Fibroblast of skin of right quadriceps (primary cell): ENCODE results near the gene KIF20A.
A peak's percentile ranks its signal among the peaks of the same experiment; 100 is the strongest.
"Not testable (repeated sequence)": the region's sequence is repeated elsewhere in the genome, so short reads cannot be mapped to it uniquely, and the experiment has no call there.

Source experiments
- DNase-seq: peaks from one replicate; pipeline ENCODE4 v3.0.0-alpha.2; 2013

The KIF20A gene

GRCh38 chr5:138178516-138179276 is at the start of gene KIF20A, which contains the start of gene BRD8:
Gene KIF20A, plus strand, starts transcription at chr5:138179112. Its CDS starts 569 bp downstream, at chr5:138179681.
Gene BRD8, minus strand, starts transcription at chr5:138178630. Its CDS starts 16 bp downstream, at chr5:138178614.
- peak; percentile 97 for DNase-seq

GRCh38 chr5:138129347-138129746 is 49.6 kb upstream of the KIF20A start:
- no peak for DNase-seq

- no peak for DNase-seq
Observed at GRCh38 chr5:138132543-138132942, 46.4 kb upstream of the KIF20A start.

- peak; percentile 36 for DNase-seq
Observed at GRCh38 chr5:138138949-138139780, 39.7 kb upstream of the KIF20A start, which contains the start of gene NME5. Gene NME5, minus strand, starts transcription at chr5:138139428. Its CDS starts 648 bp downstream, at chr5:138138780.

GRCh38 chr5:138139781-138140090 is 39.2 kb upstream of the KIF20A start:
- no peak for DNase-seq

- no peak for DNase-seq
Observed at GRCh38 chr5:138140268-138140667, 38.6 kb upstream of the KIF20A start.

- no peak for DNase-seq
Observed at GRCh38 chr5:138141734-138142133, 37.2 kb upstream of the KIF20A start.

GRCh38 chr5:138143578-138143977 is 35.3 kb upstream of the KIF20A start:
- DNase-seq, result not testable (repeated sequence)

- peak; percentile 66 for DNase-seq
Observed at GRCh38 chr5:138148811-138149210, 30.1 kb upstream of the KIF20A start.

GRCh38 chr5:138149530-138149929 is 29.4 kb upstream of the KIF20A start:
- DNase-seq, result peak; percentile 43

GRCh38 chr5:138155977-138156376 is 22.9 kb upstream of the KIF20A start:
- DNase-seq, result not testable (repeated sequence)

- DNase-seq, result no peak
Observed at GRCh38 chr5:138157626-138158025, 21.3 kb upstream of the KIF20A start.

GRCh38 chr5:138159666-138160065 is 19.2 kb upstream of the KIF20A start:
- DNase-seq, result no peak

GRCh38 chr5:138160706-138161105 is 18.2 kb upstream of the KIF20A start:
- no peak for DNase-seq

- no peak for DNase-seq
Observed at GRCh38 chr5:138163721-138164120, 15.2 kb upstream of the KIF20A start.

- DNase-seq, result no peak
Observed at GRCh38 chr5:138169124-138169523, 9.8 kb upstream of the KIF20A start.

GRCh38 chr5:138170299-138170698 is 8.6 kb upstream of the KIF20A start:
- no peak for DNase-seq

- DNase-seq, result peak; percentile 19
Observed at GRCh38 chr5:138177941-138178515, 884 bp upstream of the KIF20A start.

GRCh38 chr5:138179277-138179857 is 455 bp downstream of the KIF20A start:
- DNase-seq, result no peak

GRCh38 chr5:138180183-138180782 is 1.4 kb downstream of the KIF20A start:
- DNase-seq, result peak; percentile 65

- DNase-seq, result no peak
Observed at GRCh38 chr5:138180841-138181240, 1.9 kb downstream of the KIF20A start.

GRCh38 chr5:138182808-138183207 is 3.9 kb downstream of the KIF20A start:
- DNase-seq, result no peak

GRCh38 chr5:138186002-138186447 is 7.1 kb downstream of the KIF20A start:
- no peak for DNase-seq
